Cardiac fibroblast (primary cell): ENCODE measurements around the gene TEX50.
A peak's percentile ranks its signal among the peaks of the same experiment; 100 is the strongest.
"Not testable (repeated sequence)": the region's sequence is repeated elsewhere in the genome, so short reads cannot be mapped to it uniquely, and the experiment has no call there.

ENCODE experiments used
- DNase-seq, 2 donors: peaks; one replicate each; pipeline versions ENCODE4 v3.0.0 to v3.0.0-alpha.2; 2010; ENCODE audit warnings: low read depth in 2 of 2
- H3K4me3 ChIP-seq, 2 donors: replicated peaks in 1 of 2; 1 replicate in 1 of 2; 2 replicates in 1 of 2; pipeline ENCODE4 v1.5.1; 2011; ENCODE audit warnings: low read depth in 2 of 2, low read length in 2 of 2, mild to moderate bottlenecking in 2 of 2, moderate library complexity in 1 of 2
- CTCF ChIP-seq: IDR thresholded peaks from one replicate; pipeline ENCODE4 v1.5.1; 2011; ENCODE audit warnings: low read depth, mild to moderate bottlenecking, low read length, inconsistent platforms

Gene TEX50, protein sequence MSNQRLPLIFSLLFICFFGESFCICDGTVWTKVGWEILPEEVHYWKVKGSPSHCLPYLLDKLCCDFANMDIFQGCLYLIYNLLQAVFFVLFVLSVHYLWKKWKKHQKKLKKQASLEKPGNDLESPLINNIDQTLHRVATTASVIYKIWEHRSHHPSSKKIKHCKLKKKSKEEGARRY

DNA sequence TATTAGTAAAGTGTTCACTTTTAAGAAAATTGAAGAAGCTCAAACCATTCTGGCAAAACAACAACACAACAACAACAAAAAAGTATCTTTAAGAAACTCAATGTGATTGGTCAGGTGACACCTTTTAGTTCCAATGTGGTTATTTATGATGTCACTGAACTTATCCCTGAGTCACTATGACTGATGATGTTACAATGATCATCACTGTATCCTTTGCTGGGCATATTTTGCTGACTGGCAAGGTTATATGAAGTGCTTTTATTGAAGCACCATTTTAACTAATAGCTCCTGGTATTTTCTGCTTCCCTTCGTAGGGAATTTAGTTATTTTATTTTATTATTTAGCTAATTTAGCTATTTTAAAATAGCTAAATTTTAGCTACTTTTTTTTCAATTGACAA, at the start of gene TEX50:
Gene TEX50 (plus strand): TSS at position 223 of the 400 bp plus-strand sequence. CDS start 184 bp downstream, outside the sequence.
- TF ChIP-seq CTCF: no peak
- H3K4me3 ChIP-seq: no peak within 1 kb of the TSS
- no peak for DNase-seq

DNA sequence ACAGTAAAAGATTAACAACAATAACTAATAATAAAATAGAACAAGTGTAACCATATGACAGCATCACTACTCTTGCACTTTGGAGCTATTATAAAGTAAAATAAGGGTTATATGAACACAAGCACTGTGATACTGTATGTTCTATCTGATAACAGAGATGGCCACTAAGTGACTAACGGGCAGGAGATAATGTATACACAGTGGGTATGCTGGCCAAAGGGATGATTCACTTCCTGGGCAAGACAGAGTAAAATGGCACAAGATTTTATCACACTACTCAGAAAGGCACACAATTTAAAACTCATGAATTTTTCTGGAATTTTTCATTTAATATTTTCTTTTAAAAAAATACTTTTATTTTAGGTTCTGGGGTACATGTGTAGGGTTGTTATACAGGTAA, 44.6 kb upstream of the TEX50 start:
- TF ChIP-seq CTCF: no peak
- H3K4me3 ChIP-seq: no peak overlapping the region
- peak; percentile 8 for DNase-seq

GRCh38 chr1:173591138-173591537, 44.0 kb upstream of the TEX50 start:
- not testable (repeated sequence) for H3K4me3 ChIP-seq, DNase-seq

- TF ChIP-seq CTCF: no peak
- no peak for DNase-seq
- no peak overlapping the region for H3K4me3 ChIP-seq
These were observed 38.9 kb upstream of the TEX50 start for GRCh38 chr1:173596097-173596825.

- no peak for DNase-seq
- no peak for TF ChIP-seq CTCF
- H3K4me3 ChIP-seq: no peak overlapping the region
These were observed 33.5 kb upstream of the TEX50 start for GRCh38 chr1:173601588-173601987.

DNA sequence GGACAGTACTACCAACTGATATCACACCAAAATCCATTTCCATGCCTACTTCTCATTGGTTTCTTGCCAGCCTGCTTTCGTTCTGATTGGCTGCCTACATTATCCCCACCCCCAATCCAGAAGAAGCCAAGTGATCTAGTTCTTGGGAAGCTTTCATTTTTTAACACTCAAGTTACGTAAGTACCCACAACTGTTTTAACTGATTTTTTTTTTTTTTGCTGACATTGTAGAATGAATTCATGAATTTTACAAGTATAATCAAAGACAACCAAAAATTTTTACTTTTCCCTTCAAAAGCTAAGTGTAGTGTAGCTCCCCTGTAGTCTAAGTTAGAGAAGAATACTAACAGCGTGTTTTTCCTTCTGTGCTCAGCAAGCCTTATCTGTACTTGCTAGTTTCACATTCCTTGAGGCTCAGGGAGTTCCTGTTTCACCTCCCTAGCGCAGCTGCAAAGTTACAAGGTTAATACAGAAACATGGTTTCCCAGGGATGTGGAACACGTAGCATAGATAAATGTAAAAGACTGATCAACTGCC, 32.0 kb upstream of the TEX50 start, which contains the start of gene SLC9C2:
Gene SLC9C2 (minus strand): TSS at position 17 of the 536 bp plus-strand sequence. CDS start 1,296 bp downstream, outside the sequence.
- no peak for TF ChIP-seq CTCF
- peak within 1 kb of the TSS; percentile 21 to 44 for H3K4me3 ChIP-seq
- peak; percentile 82 to 91 for DNase-seq

GRCh38 chr1:173608503-173609216, 26.5 kb upstream of the TEX50 start:
- no peak for TF ChIP-seq CTCF
- H3K4me3 ChIP-seq: no peak overlapping the region
- DNase-seq: no peak

- not testable (repeated sequence) for H3K4me3 ChIP-seq, DNase-seq
These were observed 22.1 kb upstream of the TEX50 start for GRCh38 chr1:173613086-173613485.
